ENCODE results near the gene ACD.

The ACD gene

GRCh38 chr16:67674851-67675578 lies 15.0 kb upstream of the ACD start:
- H3K9me3 ChIP-seq (ENCODE audit: low read length) = no peaks in the 10 kb centered on the region
- H3K4me2 ChIP-seq (ENCODE audit: low read length) = no peak overlapping the region
- H3K9me2 ChIP-seq (ENCODE audit: low read depth, low read length) = no peaks in the 10 kb centered on the region
- H3K36me3 ChIP-seq (ENCODE audit: insufficient read depth, low read length) = peaks cover 6% of the 10 kb centered on the region; the same call in 1 of the 2 replicates
- no peaks in the 10 kb centered on the region for H4K20me1 ChIP-seq (ENCODE audit: insufficient read depth, low read length)
- H3K27me3 ChIP-seq (ENCODE audit: insufficient read depth, low read length) = no peaks in the 10 kb centered on the region
- H3K79me2 ChIP-seq (ENCODE audit: insufficient read depth, low read length) = no peaks in the 10 kb centered on the region
- no peak for TF ChIP-seq EZH2 (IDR thresholded peaks at IDR 0.05; ENCODE audit: borderline replicate concordance, low read length)
- H3K27ac ChIP-seq (ENCODE audit: low read depth, low read length, poor library complexity, severe bottlenecking) = no peak overlapping the region
- H2AFZ ChIP-seq (ENCODE audit: low read length) = no peak overlapping the region
- H3K4me3 ChIP-seq (ENCODE audit: low read depth, low read length, poor library complexity, severe bottlenecking) = no peak overlapping the region
- H3K4me1 ChIP-seq (ENCODE audit: insufficient read depth, low read length, severe bottlenecking) = peaks cover 18% of the 10 kb centered on the region
- H3K9ac ChIP-seq (ENCODE audit: low read length) = no peak overlapping the region
- H3F3A ChIP-seq (ENCODE audit: insufficient read depth, low read length) = no peaks in the 10 kb centered on the region

- no peaks in the 10 kb centered on the region for H3F3A ChIP-seq (ENCODE audit: insufficient read depth, low read length)
- no peak overlapping the region for H2AFZ ChIP-seq (ENCODE audit: low read length)
- H3K27me3 ChIP-seq (ENCODE audit: insufficient read depth, low read length) = no peaks in the 10 kb centered on the region
- H3K4me2 ChIP-seq (ENCODE audit: low read length) = no peak overlapping the region
- H3K79me2 ChIP-seq (ENCODE audit: insufficient read depth, low read length) = no peaks in the 10 kb centered on the region
- no peak overlapping the region for H3K4me3 ChIP-seq (ENCODE audit: low read depth, low read length, poor library complexity, severe bottlenecking)
- H4K20me1 ChIP-seq (ENCODE audit: insufficient read depth, low read length) = no peaks in the 10 kb centered on the region
- H3K27ac ChIP-seq (ENCODE audit: low read depth, low read length, poor library complexity, severe bottlenecking) = no peak overlapping the region
- H3K4me1 ChIP-seq (ENCODE audit: insufficient read depth, low read length, severe bottlenecking) = peaks cover 18% of the 10 kb centered on the region
- no peaks in the 10 kb centered on the region for H3K9me3 ChIP-seq (ENCODE audit: low read length)
- H3K36me3 ChIP-seq (ENCODE audit: insufficient read depth, low read length) = peaks cover 6% of the 10 kb centered on the region; the same call in 1 of the 2 replicates
- TF ChIP-seq EZH2 (IDR thresholded peaks at IDR 0.05; ENCODE audit: borderline replicate concordance, low read length) (no peak), CTCF (IDR thresholded peaks at IDR 0.05; ENCODE audit: low read length) (no peak)
- H3K9ac ChIP-seq (ENCODE audit: low read length) = no peak overlapping the region
- H3K9me2 ChIP-seq (ENCODE audit: low read depth, low read length) = no peaks in the 10 kb centered on the region
Observed at GRCh38 chr16:67673712-67674580, 13.9 kb upstream of the ACD start.

- H3K9me3 ChIP-seq (ENCODE audit: low read length) = no peaks in the 10 kb centered on the region
- no peak overlapping the region for H3K9ac ChIP-seq (ENCODE audit: low read length)
- H4K20me1 ChIP-seq (ENCODE audit: insufficient read depth, low read length) = no peaks in the 10 kb centered on the region
- H3K79me2 ChIP-seq (ENCODE audit: insufficient read depth, low read length) = no peaks in the 10 kb centered on the region
- H3K4me1 ChIP-seq (ENCODE audit: insufficient read depth, low read length, severe bottlenecking) = peaks cover 28% of the 10 kb centered on the region
- H3K4me2 ChIP-seq (ENCODE audit: low read length) = no peak overlapping the region
- no peaks in the 10 kb centered on the region for H3F3A ChIP-seq (ENCODE audit: insufficient read depth, low read length)
- H3K27ac ChIP-seq (ENCODE audit: low read depth, low read length, poor library complexity, severe bottlenecking) = no peak overlapping the region
- H3K9me2 ChIP-seq (ENCODE audit: low read depth, low read length) = no peaks in the 10 kb centered on the region
- no peaks in the 10 kb centered on the region for H3K27me3 ChIP-seq (ENCODE audit: insufficient read depth, low read length)
- H3K4me3 ChIP-seq (ENCODE audit: low read depth, low read length, poor library complexity, severe bottlenecking) = no peak overlapping the region
- no peak overlapping the region for H2AFZ ChIP-seq (ENCODE audit: low read length)
- H3K36me3 ChIP-seq (ENCODE audit: insufficient read depth, low read length) = peaks cover 6% of the 10 kb centered on the region; the same call in 1 of the 2 replicates
- TF ChIP-seq CTCF (IDR thresholded peaks at IDR 0.05; ENCODE audit: low read length) (peak; percentile 92), EZH2 (IDR thresholded peaks at IDR 0.05; ENCODE audit: borderline replicate concordance, low read length) (no peak)
Observed at GRCh38 chr16:67672739-67673662, 12.9 kb upstream of the ACD start.
